GM19035 (cell line): ENCODE data around the gene TCF7.

Experiments used
- ATAC-seq: cut with Tn5 transposase; IDR thresholded peaks from one replicate; pipeline ENCODE4 v1.9.1; 2021; ENCODE audit not compliant: unreplicated experiment

Gene TCF7

GRCh38 chr5:134129411-134130238 is 15.1 kb downstream of the TCF7 start:
- ATAC-seq, result no peak

- no peak for ATAC-seq
These were observed 15.9 kb downstream of the TCF7 start for GRCh38 chr5:134130239-134130945.

- no peak for ATAC-seq
These were observed 16.7 kb downstream of the TCF7 start for GRCh38 chr5:134131165-134131564.

GRCh38 chr5:134131578-134132350 is 17.3 kb downstream of the TCF7 start:
- no peak for ATAC-seq

GRCh38 chr5:134132372-134133187 is 18.1 kb downstream of the TCF7 start:
- peak; percentile 83 for ATAC-seq

GRCh38 chr5:134133188-134133994 is 18.9 kb downstream of the TCF7 start:
- no peak for ATAC-seq

GRCh38 chr5:134133995-134134541 is 19.6 kb downstream of the TCF7 start:
- no peak for ATAC-seq

GRCh38 chr5:134135091-134135655 is 20.7 kb downstream of the TCF7 start:
- no peak for ATAC-seq

- ATAC-seq, result no peak
These were observed 21.7 kb downstream of the TCF7 start for GRCh38 chr5:134136221-134136631.

GRCh38 chr5:134136771-134137170 is 22.3 kb downstream of the TCF7 start:
- no peak for ATAC-seq

GRCh38 chr5:134138416-134139376 is 24.2 kb downstream of the TCF7 start:
- ATAC-seq, result peak; percentile 76

- no peak for ATAC-seq
These were observed 24.9 kb downstream of the TCF7 start for GRCh38 chr5:134139377-134139851.

- no peak for ATAC-seq
These were observed 25.5 kb downstream of the TCF7 start for GRCh38 chr5:134139891-134140469.

- ATAC-seq, result no peak
These were observed 26.2 kb downstream of the TCF7 start for GRCh38 chr5:134140530-134141201.

GRCh38 chr5:134141331-134142050 is 27.0 kb downstream of the TCF7 start:
- ATAC-seq, result no peak

GRCh38 chr5:134142052-134142451 is 27.6 kb downstream of the TCF7 start:
- ATAC-seq, result no peak
